ENCODE results near the gene POU6F2. TPM values are rescaled to one million over a fixed set of nuclear protein-coding genes. Genes with fewer than 3 reads are reported as not detected.

POU6F2 gene
- total RNA-seq, 1 experiment from 2014 or later: 0.64 TPM

- CTCF ChIA-PET: no interaction called here
- Mint-ChIP-seq H3K27ac (ENCODE audit: unreplicated experiment) (no peak overlapping the region), H3K36me3 (ENCODE audit: insufficient read depth, unreplicated experiment) (no peaks in the 10 kb centered on the region), H3K9me3 (ENCODE audit: low read depth, unreplicated experiment) (no peaks in the 10 kb centered on the region), H3K27me3 (ENCODE audit: unreplicated experiment) (peaks cover 13% of the 10 kb centered on the region), H3K4me1 (ENCODE audit: low read depth, unreplicated experiment) (no peaks in the 10 kb centered on the region), H3K4me3 (ENCODE audit: low read depth, unreplicated experiment) (no peak overlapping the region)
- no peak for DNase-seq
- no TSS peak for BruUV-seq (replicated peaks)
- no peak for TF ChIP-seq CTCF (IDR thresholded peaks at IDR 0.05; ENCODE audit: unreplicated experiment)
- intact Hi-C loops (cut with micrococcal nuclease; ENCODE audit: unreplicated experiment): no loop called here
Observed at GRCh38 chr7:39342763-39343162, 365.1 kb downstream of the POU6F2 start.

GRCh38 chr7:39349452-39350123, 371.9 kb downstream of the POU6F2 start:
- TF ChIP-seq CTCF (IDR thresholded peaks at IDR 0.05; ENCODE audit: unreplicated experiment): no peak
- Mint-ChIP-seq H3K27me3 (ENCODE audit: unreplicated experiment) (no peaks in the 10 kb centered on the region), H3K4me3 (ENCODE audit: low read depth, unreplicated experiment) (no peak overlapping the region), H3K36me3 (ENCODE audit: insufficient read depth, unreplicated experiment) (no peaks in the 10 kb centered on the region), H3K4me1 (ENCODE audit: low read depth, unreplicated experiment) (peaks cover 24% of the 10 kb centered on the region), H3K27ac (ENCODE audit: unreplicated experiment) (no peak overlapping the region), H3K9me3 (ENCODE audit: low read depth, unreplicated experiment) (no peaks in the 10 kb centered on the region)
- no TSS peak for BruUV-seq (replicated peaks)
- DNase-seq: no peak
- CTCF ChIA-PET: no interaction called here
- intact Hi-C loops (cut with micrococcal nuclease; ENCODE audit: unreplicated experiment): loop anchor here (5.0 to 10.0 kb wide), 5 partner anchors 63 to 555 kb away; no protein-coding TSS in a partner anchor

GRCh38 chr7:39353615-39354376, 376.1 kb downstream of the POU6F2 start:
- Mint-ChIP-seq H3K4me3 (ENCODE audit: low read depth, unreplicated experiment) (peak overlapping the region; percentile 44), H3K4me1 (ENCODE audit: low read depth, unreplicated experiment) (peaks cover 26% of the 10 kb centered on the region), H3K36me3 (ENCODE audit: insufficient read depth, unreplicated experiment) (no peaks in the 10 kb centered on the region), H3K9me3 (ENCODE audit: low read depth, unreplicated experiment) (no peaks in the 10 kb centered on the region), H3K27me3 (ENCODE audit: unreplicated experiment) (no peaks in the 10 kb centered on the region), H3K27ac (ENCODE audit: unreplicated experiment) (peak overlapping the region; percentile 78)
- intact Hi-C loops (cut with micrococcal nuclease; ENCODE audit: unreplicated experiment): loop anchor here (5.0 to 10.0 kb wide), 5 partner anchors 59 to 559 kb away; no protein-coding TSS in a partner anchor
- no TSS peak for BruUV-seq (replicated peaks)
- CTCF ChIA-PET: no interaction called here
- peak; percentile 77 for DNase-seq
- peak; percentile 70 for TF ChIP-seq CTCF (IDR thresholded peaks at IDR 0.05; ENCODE audit: unreplicated experiment)

- H3K9me3 Mint-ChIP-seq (ENCODE audit: low read depth, unreplicated experiment): no peaks in the 10 kb centered on the region
- CTCF ChIA-PET: interaction anchor here (0.8 kb wide), 1 partner anchor 58 kb away, joined by 4 read pairs; no protein-coding TSS in a partner anchor
- H3K36me3 Mint-ChIP-seq (ENCODE audit: insufficient read depth, unreplicated experiment): no peaks in the 10 kb centered on the region
- no peak overlapping the region for H3K27ac Mint-ChIP-seq (ENCODE audit: unreplicated experiment)
- intact Hi-C loops (cut with micrococcal nuclease; ENCODE audit: unreplicated experiment): loop anchor here (10.0 kb wide), 3 partner anchors 221 to 561 kb away; no protein-coding TSS in a partner anchor
- no peak for TF ChIP-seq CTCF (IDR thresholded peaks at IDR 0.05; ENCODE audit: unreplicated experiment)
- H3K4me1 Mint-ChIP-seq (ENCODE audit: low read depth, unreplicated experiment): peaks cover 23% of the 10 kb centered on the region
- no peak for DNase-seq
- BruUV-seq (replicated peaks): no TSS peak
- no peaks in the 10 kb centered on the region for H3K27me3 Mint-ChIP-seq (ENCODE audit: unreplicated experiment)
- H3K4me3 Mint-ChIP-seq (ENCODE audit: low read depth, unreplicated experiment): no peak overlapping the region
Observed at GRCh38 chr7:39355664-39356063, 378.0 kb downstream of the POU6F2 start.
